Measurements from ENCODE around the gene GADD45B. TPM values are rescaled to one million over a fixed set of nuclear protein-coding genes. Genes with fewer than 3 reads are reported as not detected.
A peak's percentile ranks its signal among the peaks of the same experiment; 100 is the strongest.

The GADD45B gene
- total and polyA plus RNA-seq, 7 donors, result 10.9 to 94.1 (median 19.3) TPM

- Histone ChIP-seq H3K36me3 (ENCODE audit: insufficient read depth in 1 of 2, low read depth in 1 of 2) (no peaks in the 10 kb centered on the region), H3K27ac (peak overlapping the region; percentile 84), H3K9me3 (no peaks in the 10 kb centered on the region), H3K27me3 (ENCODE audit: insufficient read depth in 3 of 3, low read length in 2 of 3) (no peaks in the 10 kb centered on the region), H3K4me1 (peaks cover 24% of the 10 kb centered on the region), H3K4me3 (peak overlapping the region; percentile 81)
- intact Hi-C loops (cut with DNase I), result loop anchor here in 1 of 2 donors (2.0 to 5.0 kb wide), 3 partner anchors 18 to 134 kb away; no protein-coding TSS in a partner anchor
- WGBS, 3 donors, result 0 to 1% (median 0%) methylated on average over 35 to 42 of the region's 42 CpGs
- peak in 2 of 4 donors; percentile 0 for ATAC-seq
- TF ChIP-seq CTCF (IDR thresholded peaks at IDR 0.05), result no peak
- peak; percentile 61 to 66 for DNase-seq
Observed at GRCh38 chr19:2476451-2477140, 669 bp downstream of the GADD45B start.

- ATAC-seq (peak; percentile 9 to 47 (median 22)), DNase-seq (peak; percentile 55 to 66)
- Histone ChIP-seq H3K9me3 (no peaks in the 10 kb centered on the region), H3K4me3 (peak overlapping the region; percentile 81), H3K27ac (peak overlapping the region; percentile 84), H3K27me3 (ENCODE audit: insufficient read depth in 3 of 3, low read length in 2 of 3) (no peaks in the 10 kb centered on the region), H3K36me3 (ENCODE audit: insufficient read depth in 1 of 2, low read depth in 1 of 2) (no peaks in the 10 kb centered on the region), H3K4me1 (peaks cover 24% of the 10 kb centered on the region)
- intact Hi-C loops (cut with DNase I), result loop anchor here in 1 of 2 donors (2.0 to 5.0 kb wide), 3 partner anchors 18 to 134 kb away; no protein-coding TSS in a partner anchor
- 4 to 10% (median 4%) methylated on average over 22 to 27 of the region's 27 CpGs for WGBS, 3 donors
- TF ChIP-seq CTCF (IDR thresholded peaks at IDR 0.05), result no peak
Observed at GRCh38 chr19:2477141-2477710, 1.3 kb downstream of the GADD45B start.

DNA sequence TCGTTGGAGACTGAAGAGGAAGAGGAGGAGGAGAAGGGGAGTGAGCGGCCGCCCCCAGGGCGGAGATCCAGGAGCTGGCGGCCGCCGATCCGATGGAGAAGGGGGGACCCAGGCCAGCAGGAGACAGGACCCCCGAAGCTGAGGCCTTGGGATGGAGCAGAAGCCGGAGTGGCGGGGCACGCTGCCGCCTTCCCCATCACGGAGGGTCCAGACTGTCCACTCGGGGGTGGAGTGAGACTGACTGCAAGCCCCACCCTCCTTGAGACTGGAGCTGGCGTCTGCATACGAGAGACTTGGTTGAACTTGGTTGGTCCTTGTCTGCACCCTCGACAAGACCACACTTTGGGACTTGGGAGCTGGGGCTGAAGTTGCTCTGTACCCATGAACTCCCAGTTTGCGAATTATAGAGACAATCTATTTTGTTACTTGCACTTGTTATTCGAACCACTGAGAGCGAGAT is 1.8 kb downstream of the GADD45B start:
- peaks cover 24% of the 10 kb centered on the region for H3K4me1 ChIP-seq
- TF ChIP-seq CTCF (IDR thresholded peaks at IDR 0.05), result no peak
- H3K27me3 ChIP-seq (ENCODE audit: insufficient read depth in 3 of 3, low read length in 2 of 3), result no peaks in the 10 kb centered on the region
- peak overlapping the region; percentile 84 for H3K27ac ChIP-seq
- no peaks in the 10 kb centered on the region for H3K9me3 ChIP-seq
- H3K36me3 ChIP-seq (ENCODE audit: insufficient read depth in 1 of 2, low read depth in 1 of 2), result no peaks in the 10 kb centered on the region
- 25 to 47% (median 34%) methylated on average over 16 to 21 of the region's 21 CpGs for WGBS, 3 donors
- intact Hi-C loops (cut with DNase I), result loop anchor here (2.0 to 5.0 kb wide), 4 partner anchors 17 to 133 kb away; no protein-coding TSS in a partner anchor
- H3K4me3 ChIP-seq, result peak overlapping the region; percentile 81
- no peak for ATAC-seq
- DNase-seq, result peak in 1 of 2 donors; percentile 59

GRCh38 chr19:2478278-2478755 is 2.4 kb downstream of the GADD45B start:
- 3 to 6% (median 6%) methylated on average over 20 of the region's 20 CpGs for WGBS, 3 donors
- Histone ChIP-seq H3K4me1 (peaks cover 24% of the 10 kb centered on the region), H3K27ac (peak overlapping the region; percentile 84), H3K9me3 (no peaks in the 10 kb centered on the region), H3K27me3 (ENCODE audit: insufficient read depth in 3 of 3, low read length in 2 of 3) (no peaks in the 10 kb centered on the region), H3K4me3 (peak overlapping the region; percentile 81), H3K36me3 (ENCODE audit: insufficient read depth in 1 of 2, low read depth in 1 of 2) (no peaks in the 10 kb centered on the region)
- ATAC-seq, result peak in 3 of 4 donors; percentile 2 to 35 (median 19)
- DNase-seq, result peak; percentile 77 to 86
- no peak for TF ChIP-seq CTCF (IDR thresholded peaks at IDR 0.05)
- intact Hi-C loops (cut with DNase I), result loop anchor here (2.0 to 5.0 kb wide), 2 partner anchors 62 to 69 kb away; no protein-coding TSS in a partner anchor

Measured in psoas muscle (tissue), 8 donors.